ENCODE data around the gene GABRA5. TPM values are rescaled to one million over a fixed set of nuclear protein-coding genes. Genes with fewer than 3 reads are reported as not detected.
"Not testable (repeated sequence)": the region's sequence is repeated elsewhere in the genome, so short reads cannot be mapped to it uniquely, and the experiment has no call there.

GABRA5 gene
- not detected in 2 replicates for total RNA-seq

DNA sequence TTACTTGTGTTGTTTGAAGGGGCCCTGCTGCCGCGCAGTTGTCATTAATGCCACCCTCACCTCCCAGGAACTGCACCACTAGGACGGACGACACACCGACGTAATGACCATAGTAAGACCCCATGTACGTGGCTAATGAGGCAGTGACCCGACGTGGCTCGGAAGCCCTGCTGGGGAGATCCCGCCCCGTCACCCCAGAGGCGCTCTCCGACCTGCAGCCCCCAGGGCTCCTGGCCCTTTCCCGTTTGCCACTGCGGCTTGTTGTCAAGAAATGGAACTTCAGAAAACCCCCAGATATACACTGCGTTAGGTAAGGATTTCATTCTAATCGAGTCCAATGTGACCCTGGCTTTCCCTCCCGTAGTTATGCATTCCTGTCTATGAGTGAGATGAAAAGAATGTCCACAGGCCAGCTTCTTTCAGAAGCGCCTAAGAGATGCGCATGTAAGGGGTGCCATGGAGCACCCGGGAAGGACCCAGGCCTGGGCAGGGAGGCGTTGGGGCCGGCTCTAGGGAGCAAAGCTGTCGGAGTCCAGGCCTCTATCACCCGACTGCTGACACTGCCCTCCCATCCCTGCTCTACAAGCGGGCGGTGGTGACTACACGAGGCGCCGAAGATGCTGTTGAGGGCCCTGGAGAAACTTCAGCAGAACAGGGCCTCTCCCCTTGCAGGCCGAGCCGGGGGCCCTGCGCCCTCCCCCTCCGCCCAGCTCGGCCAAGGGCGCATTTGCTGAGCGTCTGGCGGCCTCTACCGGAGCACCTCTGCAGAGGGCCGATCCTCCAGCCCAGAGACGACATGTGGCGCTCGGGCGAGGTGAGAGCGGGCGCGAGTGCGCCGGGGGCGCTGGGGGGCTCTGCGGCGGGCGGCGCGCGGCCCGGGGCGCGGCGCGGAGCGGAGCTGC, at the start of gene GABRA5:
TSS of gene GABRA5 (plus strand) at position 765 of the 902 bp plus-strand sequence. CDS start 2,187 bp downstream, outside the sequence.
- DNase-seq (ENCODE audit: low read depth), result no peak

DNA sequence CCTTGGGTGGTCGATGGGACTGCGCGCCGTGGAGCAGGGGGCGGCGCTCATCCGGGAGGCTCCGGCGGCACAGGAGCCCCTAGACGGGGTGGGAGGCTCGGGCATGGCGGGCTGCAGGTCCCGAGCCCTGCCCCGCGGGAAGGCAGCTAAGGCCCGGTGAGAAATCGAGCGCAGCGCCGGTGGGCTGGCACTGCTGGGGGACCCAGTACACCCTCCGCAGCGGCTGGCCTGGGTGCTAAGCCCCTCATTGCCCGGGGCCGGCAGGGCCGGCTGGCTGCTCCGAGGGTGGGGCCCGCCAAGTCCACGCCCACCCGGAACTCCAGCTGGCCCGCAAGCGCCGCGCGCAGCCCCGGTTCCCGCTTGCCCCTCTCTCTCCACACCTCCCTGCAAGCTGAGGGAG, 35.7 kb upstream of the GABRA5 start:
- DNase-seq (ENCODE audit: low read depth), result not testable (repeated sequence)

- no peak for DNase-seq (ENCODE audit: low read depth)
These were observed 34.9 kb upstream of the GABRA5 start for GRCh38 chr15:26831951-26832350.

- DNase-seq (ENCODE audit: low read depth), result no peak
These were observed 28.0 kb upstream of the GABRA5 start for GRCh38 chr15:26838742-26839460.

DNA sequence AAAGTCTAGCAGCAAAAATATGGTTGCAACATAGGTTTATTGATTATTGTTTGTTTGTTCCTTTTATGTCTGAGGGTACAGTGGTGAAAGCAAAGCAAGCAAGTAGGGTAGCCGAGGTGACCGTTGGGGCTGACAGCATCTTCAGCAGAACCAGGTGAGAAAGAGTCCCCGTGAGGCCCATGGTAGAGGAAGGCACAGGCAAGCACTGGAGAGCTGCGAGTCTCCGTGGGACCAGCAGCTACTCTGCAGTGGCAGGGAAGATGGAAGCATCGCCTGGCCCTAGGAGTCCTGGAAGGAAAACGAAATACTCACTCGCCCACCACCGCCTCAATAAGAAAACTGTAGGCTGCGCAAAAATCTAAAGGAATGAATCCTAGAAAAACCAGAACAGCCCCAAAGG, 25.3 kb upstream of the GABRA5 start:
- no peak for DNase-seq (ENCODE audit: low read depth)

GRCh38 chr15:26841941-26842340, 24.9 kb upstream of the GABRA5 start:
- no peak for DNase-seq (ENCODE audit: low read depth)

GRCh38 chr15:26842391-26842790, 24.5 kb upstream of the GABRA5 start:
- DNase-seq (ENCODE audit: low read depth), result no peak

DNA sequence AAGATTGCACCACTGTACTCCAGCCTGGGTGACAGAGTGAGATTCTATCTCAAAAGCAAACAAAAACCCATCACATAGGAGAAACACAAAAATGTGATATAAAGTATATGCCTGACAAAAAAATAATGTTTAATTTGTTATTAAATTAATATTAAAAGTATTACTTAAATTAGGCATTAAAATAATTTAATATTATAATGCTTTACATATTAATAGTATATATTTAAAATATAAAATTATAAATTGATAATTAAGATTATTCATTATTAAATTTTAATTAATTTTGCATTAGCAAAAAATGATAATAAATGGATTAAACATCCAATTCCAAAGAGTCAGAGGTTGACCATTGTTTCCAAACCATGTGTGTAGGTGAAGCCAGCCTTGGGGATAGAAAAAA, 22.0 kb upstream of the GABRA5 start:
- DNase-seq (ENCODE audit: low read depth), result no peak

DNA sequence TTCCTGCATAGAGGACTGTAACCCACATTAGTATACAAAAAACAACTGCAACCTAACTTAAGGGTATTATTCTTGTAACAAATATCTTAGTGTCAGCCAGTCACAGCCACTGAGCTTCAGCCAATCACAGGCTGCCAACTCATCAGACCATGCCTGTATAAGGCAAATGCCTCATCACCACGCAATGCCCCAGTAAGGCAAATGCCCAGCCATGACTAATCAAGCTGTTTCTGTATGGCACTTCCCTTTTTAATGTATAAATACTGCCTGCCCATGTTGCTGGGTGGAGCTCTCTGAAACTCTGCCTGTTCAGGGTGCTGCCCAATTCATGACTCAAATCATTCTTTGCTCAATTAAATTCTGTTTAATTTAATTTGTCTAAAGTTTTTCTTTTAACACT, 18.4 kb upstream of the GABRA5 start:
- no peak for DNase-seq (ENCODE audit: low read depth)

- no peak for DNase-seq (ENCODE audit: low read depth)
These were observed 16.7 kb upstream of the GABRA5 start for GRCh38 chr15:26850161-26850560.

DNA sequence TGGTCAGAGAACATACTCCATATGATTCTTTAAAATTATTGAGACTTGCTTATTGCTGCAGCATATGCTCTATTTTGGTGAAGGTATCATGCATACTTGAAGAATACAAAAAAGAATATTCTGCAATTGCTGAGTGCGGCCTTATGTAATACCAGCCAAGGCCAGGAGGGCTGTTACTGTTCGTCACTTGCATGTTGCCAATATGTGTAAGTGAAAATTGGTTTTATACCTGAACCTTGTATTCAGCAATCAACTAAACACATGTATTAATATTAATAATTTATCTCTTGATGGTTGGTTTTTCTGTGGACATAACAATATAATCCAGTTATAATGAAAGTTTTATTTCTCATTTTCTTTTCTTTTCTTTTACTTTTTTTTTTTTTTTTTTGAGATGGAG, 13.9 kb upstream of the GABRA5 start:
- DNase-seq (ENCODE audit: low read depth), result no peak

- DNase-seq (ENCODE audit: low read depth), result no peak
These were observed 12.4 kb upstream of the GABRA5 start for GRCh38 chr15:26854435-26854834.

DNA sequence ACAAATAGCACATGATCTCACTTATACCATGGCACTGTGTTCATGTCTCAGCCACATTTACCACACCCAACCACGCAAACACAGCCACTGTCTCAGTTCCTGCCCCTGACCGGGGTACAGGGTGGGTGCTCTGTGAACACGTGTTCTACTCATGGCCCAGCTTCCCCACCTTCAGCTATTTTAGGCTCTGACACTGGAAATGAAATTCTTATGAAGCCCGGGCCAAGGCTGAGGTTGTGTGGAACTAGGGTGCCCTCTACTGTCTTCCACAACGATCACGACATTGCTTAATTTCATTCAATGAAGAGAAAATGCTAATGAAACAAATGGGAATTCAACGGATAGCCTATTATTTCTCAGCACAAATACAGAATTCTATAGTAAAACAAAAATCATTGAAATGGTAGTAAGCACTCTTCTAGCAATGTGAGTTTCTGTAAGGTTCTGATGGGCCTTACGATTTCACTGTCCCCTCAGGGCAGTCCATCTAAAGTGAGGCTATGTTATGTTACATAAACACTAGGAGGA, 2.1 kb upstream of the GABRA5 start:
- DNase-seq (ENCODE audit: low read depth), result peak; percentile 23

GRCh38 chr15:26867200-26868007, 542 bp downstream of the GABRA5 start:
- DNase-seq (ENCODE audit: low read depth), result no peak

DNA sequence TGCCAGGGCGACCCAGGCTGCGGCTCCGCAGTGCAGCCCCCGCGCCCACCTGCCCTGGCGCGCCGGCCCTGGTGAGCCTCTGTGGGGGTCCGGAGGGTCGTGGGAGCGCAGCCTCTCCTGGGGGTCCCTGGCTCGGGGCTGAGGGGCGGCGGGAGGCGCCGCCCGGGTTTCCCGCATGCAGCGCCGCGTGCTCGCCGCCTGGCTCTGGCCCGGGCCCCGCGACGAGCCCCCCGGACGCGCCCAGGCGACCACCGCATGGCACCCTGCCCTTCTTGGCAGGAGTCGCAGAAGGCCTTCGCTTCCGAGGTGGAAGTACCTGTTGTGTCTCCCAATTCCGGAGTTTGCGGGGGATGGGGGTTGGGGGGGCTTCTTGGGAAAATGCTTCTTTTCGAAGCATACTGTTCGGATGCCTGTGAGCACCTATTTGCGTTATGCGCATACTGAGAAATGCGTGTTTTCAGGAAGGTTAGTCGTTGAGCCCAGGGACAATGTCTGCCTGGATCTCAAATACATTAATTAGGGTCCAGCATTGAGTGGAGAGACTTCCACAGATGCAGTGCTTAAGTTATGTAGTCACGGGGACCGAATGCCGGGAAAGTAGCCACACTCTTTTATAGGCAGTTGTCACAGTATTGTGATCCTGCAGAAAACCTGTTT, 1.3 kb downstream of the GABRA5 start:
- DNase-seq (ENCODE audit: low read depth), result no peak

DNA sequence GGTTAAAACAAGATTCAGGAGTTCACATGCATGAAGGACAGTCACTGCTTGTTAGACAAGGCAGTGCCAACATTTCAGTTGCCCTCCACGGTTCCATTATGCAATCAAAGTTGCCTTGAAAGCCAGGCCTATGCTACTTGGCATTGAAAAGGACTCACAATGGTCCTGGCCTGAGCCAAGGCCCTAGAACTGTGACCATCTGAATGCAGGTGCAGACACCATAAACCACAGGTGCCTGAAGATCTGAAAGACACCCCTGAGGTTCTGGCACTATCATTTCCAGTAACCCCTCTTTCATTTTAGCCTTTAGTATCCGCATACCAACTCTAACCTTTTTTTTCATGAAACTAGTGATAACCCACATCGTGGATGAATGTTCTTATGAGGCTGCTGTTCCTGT, 2.8 kb downstream of the GABRA5 start:
- DNase-seq (ENCODE audit: low read depth), result no peak

DNA sequence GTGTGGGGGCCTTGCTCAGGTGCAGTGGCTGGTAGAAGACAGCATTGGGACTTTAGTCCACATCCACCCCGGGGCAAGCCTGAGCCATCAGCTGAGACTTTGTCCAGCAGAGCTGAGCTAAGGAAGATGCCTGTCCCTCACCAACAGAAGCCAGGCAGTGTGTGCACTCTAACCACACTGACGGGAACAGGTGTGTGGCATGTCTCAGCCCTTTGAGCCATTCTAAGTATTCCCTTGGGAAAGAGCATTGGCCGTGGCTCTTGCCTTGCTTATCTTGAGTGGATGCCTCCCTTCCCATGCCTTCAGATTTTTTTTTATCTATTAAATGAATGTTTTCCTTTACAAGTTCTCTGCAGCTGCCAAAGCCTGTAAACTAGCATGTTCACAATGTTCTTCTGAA, 3.5 kb downstream of the GABRA5 start:
- DNase-seq (ENCODE audit: low read depth), result no peak

DNA sequence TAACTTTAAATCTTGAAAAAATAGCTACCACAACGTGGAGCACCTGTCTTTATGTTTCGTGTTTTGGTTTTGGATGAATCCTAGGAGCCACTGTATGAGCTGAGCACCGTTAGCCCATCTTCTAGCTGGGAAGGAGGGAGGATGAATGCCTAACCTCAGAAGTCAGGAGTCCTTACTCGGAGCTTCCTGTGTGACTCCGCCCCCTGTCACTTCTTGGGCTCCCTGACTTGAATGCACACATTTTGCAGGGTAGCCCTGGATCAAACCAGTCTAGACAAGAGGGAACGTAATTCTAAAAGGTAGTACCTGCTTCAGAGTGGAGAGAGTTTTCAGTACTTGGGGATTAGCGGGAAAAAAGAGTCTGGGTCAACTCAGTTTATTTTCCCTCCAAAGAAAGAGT, 5.3 kb downstream of the GABRA5 start:
- DNase-seq (ENCODE audit: low read depth), result no peak

DNA sequence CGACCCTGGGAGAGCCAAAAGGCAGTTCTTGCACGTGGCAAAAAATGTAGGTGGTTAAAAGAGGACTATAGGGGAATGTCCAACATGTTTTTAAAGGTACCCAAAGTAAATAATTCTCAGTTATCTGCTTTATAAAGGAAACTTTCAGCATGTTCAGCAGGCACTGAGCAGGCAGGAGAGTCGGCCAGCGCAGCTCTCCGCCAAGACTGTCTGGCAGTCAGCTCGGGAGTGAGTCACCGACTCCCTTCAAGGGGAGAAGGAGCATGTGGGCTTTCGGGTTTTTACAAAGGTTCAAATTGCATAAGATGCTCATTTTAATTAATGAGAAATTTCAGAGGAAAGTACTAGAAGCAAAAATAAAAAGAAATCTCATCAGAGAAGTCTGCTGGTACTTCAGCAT, 7.0 kb downstream of the GABRA5 start:
- no peak for DNase-seq (ENCODE audit: low read depth)

DNA sequence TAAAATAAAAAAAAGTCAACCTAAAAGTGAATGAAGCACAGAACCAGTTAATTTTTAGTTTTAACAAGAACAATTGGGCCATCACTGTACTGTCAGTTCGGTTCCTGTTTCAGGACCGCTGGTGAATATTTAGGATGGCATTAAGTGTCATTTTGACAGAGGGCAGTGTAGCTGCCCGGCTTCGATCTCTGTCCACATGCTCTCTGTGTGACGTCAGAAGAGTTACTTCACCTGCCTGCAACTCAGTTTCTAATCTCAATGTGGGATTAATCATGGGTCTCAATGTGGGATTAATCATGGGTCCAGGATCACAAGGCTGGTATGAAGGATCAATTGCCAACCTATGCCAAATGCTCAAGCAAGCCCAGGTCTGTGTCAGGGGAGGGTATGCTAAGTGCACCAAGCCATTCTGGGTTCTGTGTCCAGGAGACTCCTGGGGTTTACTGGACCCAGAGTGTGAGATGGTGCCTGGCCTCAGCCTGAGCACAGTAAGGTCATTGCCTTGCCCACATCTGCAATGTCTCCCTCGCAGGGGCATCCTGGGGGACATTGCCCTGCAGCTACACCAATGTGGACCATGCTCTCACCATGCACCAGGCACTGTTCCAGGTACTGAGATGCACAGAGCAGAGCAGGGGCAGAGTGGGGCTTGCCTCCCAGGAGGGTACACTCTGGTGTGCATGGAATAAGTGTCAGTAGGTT, 8.1 kb downstream of the GABRA5 start:
- no peak for DNase-seq (ENCODE audit: low read depth)

DNA sequence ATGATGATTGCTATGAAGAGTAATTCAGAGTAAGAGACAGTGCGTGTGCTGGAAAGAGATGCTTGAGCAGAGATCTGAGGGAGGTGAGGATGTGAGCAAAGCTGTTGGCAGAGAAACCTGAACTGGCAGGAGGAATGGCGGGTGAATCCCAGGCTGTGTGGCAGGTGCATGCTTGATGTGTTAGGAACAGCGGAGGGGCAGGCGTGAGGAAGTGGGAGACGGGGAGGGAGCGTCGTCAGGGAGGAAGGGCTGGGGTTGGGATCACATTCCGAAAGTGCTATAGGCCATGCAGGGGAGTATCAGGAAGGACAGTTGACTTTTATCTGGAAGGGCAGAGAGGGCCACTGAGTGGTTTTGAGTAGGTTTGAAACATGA, 8.6 kb downstream of the GABRA5 start:
- DNase-seq (ENCODE audit: low read depth), result no peak
